Fibroblast of lung (primary cell): ENCODE measurements around the gene SNX3. TPM values are rescaled to one million over a fixed set of nuclear protein-coding genes. Genes with fewer than 3 reads are reported as not detected.

Experiments used
- DNase-seq, 2 donors: peaks; one replicate each; pipeline versions ENCODE4 v3.0.0 to v3.0.0-alpha.2; 2010; ENCODE audit warnings: low read depth in 2 of 2
- H2AFZ ChIP-seq: 2 replicates; pipeline ENCODE4 v1.5.1; 2012; ENCODE audit warnings: low read length, control low read depth, inconsistent platforms
- H3K27ac ChIP-seq: 2 replicates; pipeline ENCODE4 v1.5.1; 2011; ENCODE audit warnings: low read length, control low read depth; ENCODE audit not compliant: insufficient read depth
- H3K27me3 ChIP-seq: 2 replicates; pipeline ENCODE4 v1.5.1; 2011; ENCODE audit warnings: mild to moderate bottlenecking, low read length; ENCODE audit not compliant: control insufficient read depth, insufficient read depth
- H3K36me3 ChIP-seq: 2 replicates; pipeline ENCODE4 v1.5.1; 2011; ENCODE audit warnings: low read length; ENCODE audit not compliant: control insufficient read depth, insufficient read depth
- H3K4me1 ChIP-seq: 2 replicates; pipeline ENCODE4 v1.5.1; 2011; ENCODE audit warnings: low read length; ENCODE audit not compliant: control insufficient read depth, insufficient read depth; ENCODE audit errors: extremely low read depth
- H3K4me2 ChIP-seq: 2 replicates; pipeline ENCODE4 v1.5.1; 2011; ENCODE audit warnings: low read length, control low read depth; ENCODE audit not compliant: insufficient read depth; ENCODE audit errors: extremely low read depth
- H3K4me3 ChIP-seq, 4 experiments: fragments of 200-600 bp in 1 of 4; sonication (generic) in 1 of 4; replicated peaks in 1 of 4; 2 replicates each; pipeline ENCODE4 v1.5.1; 2011 to 2016; ENCODE audit warnings: low read length in 4 of 4, low read depth in 3 of 4, mild to moderate bottlenecking in 3 of 4, control low read depth in 2 of 4, inconsistent platforms in 1 of 4, mixed read lengths in 1 of 4; ENCODE audit not compliant: insufficient read depth in 1 of 4; ENCODE audit errors: control extremely low read depth in 1 of 4
- H3K79me2 ChIP-seq: 2 replicates; pipeline ENCODE4 v1.5.1; 2012; ENCODE audit warnings: mild to moderate bottlenecking, low read length, inconsistent platforms; ENCODE audit not compliant: control insufficient read depth, insufficient read depth
- H3K9ac ChIP-seq: 2 replicates; pipeline ENCODE4 v1.5.1; 2011; ENCODE audit warnings: mild to moderate bottlenecking, low read length, control low read depth; ENCODE audit not compliant: insufficient read depth
- H3K9me3 ChIP-seq: 2 replicates; pipeline ENCODE4 v1.5.1; 2012; ENCODE audit warnings: low read depth, low read length; ENCODE audit not compliant: control insufficient read depth, insufficient read depth
- H4K20me1 ChIP-seq: 2 replicates; pipeline ENCODE4 v1.5.1; 2011; ENCODE audit warnings: low read length; ENCODE audit not compliant: control insufficient read depth, insufficient read depth; ENCODE audit errors: extremely low read depth
- CTCF ChIP-seq, 2 donors: IDR thresholded peaks in 1 of 2; conservative IDR thresholded peaks in 1 of 2; 1 replicate in 1 of 2; 2 replicates in 1 of 2; pipeline ENCODE4 v1.5.1; 2011 to 2012; ENCODE audit warnings: low read length in 2 of 2, control low read depth in 1 of 2, inconsistent platforms in 1 of 2, low read depth in 1 of 2, mild to moderate bottlenecking in 1 of 2
- EZH2 ChIP-seq: IDR thresholded peaks from 2 replicates; pipeline ENCODE4 v1.5.1; 2012; ENCODE audit warnings: low read length, control low read depth, mild to moderate bottlenecking; ENCODE audit errors: missing control alignments
- polyA plus RNA-seq, 2 donors: library from polyadenylated mRNA; depleted of rRNA in 1 of 2; stranded (reverse) in 1 of 2; unstranded in 1 of 2; fragments of >200 nt; gene quantifications; 2 replicates each; pipeline ENCODE4 v1.2.1, GENCODE V29; 2011 to 2012; ENCODE audit warnings: missing spikeins in 1 of 2
- total RNA-seq: library from RNA; depleted of rRNA; stranded (reverse); fragments of >200 nt; gene quantifications from 2 replicates; pipeline ENCODE4 v1.2.1, GENCODE V29; 2014

The SNX3 gene
- total and polyA plus RNA-seq, 2 donors (not counting 1 experiment from before 2014, with no cell fraction given): 209 to 428 TPM

GRCh38 chr6:108170332-108171290 is 90.2 kb downstream of the SNX3 start:
- Histone ChIP-seq H3K9ac (no peak overlapping the region), H3K27me3 (peaks cover 87% of the 10 kb centered on the region), H3K27ac (no peak overlapping the region), H4K20me1 (no peaks in the 10 kb centered on the region), H2AFZ (no peak overlapping the region), H3K4me1 (no peaks in the 10 kb centered on the region), H3K4me3 (no peak overlapping the region), H3K9me3 (no peaks in the 10 kb centered on the region), H3K4me2 (no peak overlapping the region), H3K36me3 (no peaks in the 10 kb centered on the region), H3K79me2 (no peaks in the 10 kb centered on the region)
- no peak for DNase-seq
- TF ChIP-seq CTCF (conservative IDR thresholded peaks at IDR 0.05 in 1 of 2, IDR thresholded peaks at IDR 0.05 in 1 of 2; ENCODE audit: low read depth in 1 of 2, low read length in 2 of 2) (no peak), EZH2 (peak; percentile 62)

DNA sequence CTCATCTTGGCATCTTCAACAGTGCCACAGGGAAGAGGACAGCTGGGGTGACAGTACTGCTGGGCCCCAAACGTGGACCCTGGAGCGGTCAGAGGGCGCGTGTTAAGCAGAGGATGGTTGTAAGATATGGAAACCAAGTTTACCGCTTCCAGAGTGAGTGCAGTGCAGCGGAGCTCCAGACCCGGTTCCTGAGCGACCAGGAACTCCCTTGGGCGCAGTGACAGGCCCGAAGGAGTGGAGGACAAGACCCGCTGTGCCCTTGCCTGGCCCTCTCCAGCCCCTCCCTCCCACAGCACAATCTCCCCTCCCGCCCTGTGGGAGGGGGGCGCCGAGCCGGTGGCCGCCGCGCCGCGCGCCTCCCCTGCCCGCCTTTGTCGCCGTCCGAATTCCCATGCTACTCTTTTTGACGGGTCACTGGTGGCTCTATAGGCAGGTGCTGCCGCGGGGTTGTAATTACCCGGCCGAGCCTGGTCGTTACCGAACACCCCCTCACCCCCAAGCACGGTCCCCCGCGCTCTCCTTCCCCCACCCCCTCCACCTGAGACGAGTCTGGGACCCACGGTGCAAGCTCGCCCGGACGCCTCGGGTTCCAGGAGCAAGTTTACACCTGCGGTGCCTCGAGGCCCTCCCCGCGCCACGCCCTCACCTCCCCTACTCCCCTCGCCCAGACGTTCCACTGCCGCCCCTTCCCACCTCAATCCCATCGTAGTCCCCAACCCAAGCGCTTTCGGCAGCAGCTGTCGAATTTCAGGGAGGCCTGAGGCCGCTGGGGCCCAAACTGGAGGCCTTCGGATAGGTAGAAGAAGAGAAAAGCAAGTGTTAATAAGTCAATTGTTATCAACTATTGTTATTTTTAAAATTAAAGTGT is 91.1 kb downstream of the SNX3 start:
- Histone ChIP-seq H4K20me1 (no peaks in the 10 kb centered on the region), H3K4me1 (no peaks in the 10 kb centered on the region), H3K79me2 (no peaks in the 10 kb centered on the region), H3K9ac (no peak overlapping the region), H2AFZ (no peak overlapping the region), H3K27ac (no peak overlapping the region), H3K9me3 (no peaks in the 10 kb centered on the region), H3K4me3 (no peak overlapping the region), H3K36me3 (no peaks in the 10 kb centered on the region), H3K4me2 (no peak overlapping the region), H3K27me3 (peaks cover 87% of the 10 kb centered on the region)
- TF ChIP-seq CTCF (conservative IDR thresholded peaks at IDR 0.05 in 1 of 2, IDR thresholded peaks at IDR 0.05 in 1 of 2; ENCODE audit: low read depth in 1 of 2, low read length in 2 of 2): no peak
- peak; percentile 91 for TF ChIP-seq EZH2
- DNase-seq: no peak
